Skeletal muscle tissue (tissue), 4 donors: ENCODE data around the gene ACTR3. TPM values are rescaled to one million over a fixed set of nuclear protein-coding genes. Genes with fewer than 3 reads are reported as not detected.

ENCODE experiments used
- H3K27ac ChIP-seq: one replicate; pipeline ENCODE4 v1.7.0; 2013; ENCODE audit warnings: mild to moderate bottlenecking, low read depth, low read length, inconsistent platforms
- H3K27me3 ChIP-seq, 3 donors: one replicate each; pipeline ENCODE4 v1.7.0; 2013; ENCODE audit warnings: low read length in 3 of 3; ENCODE audit not compliant: control insufficient read depth in 3 of 3, insufficient read depth in 3 of 3
- H3K36me3 ChIP-seq, 3 donors: one replicate each; pipeline ENCODE4 v1.7.0; 2013; ENCODE audit warnings: low read length in 3 of 3; ENCODE audit not compliant: control insufficient read depth in 3 of 3, insufficient read depth in 3 of 3
- H3K4me1 ChIP-seq, 3 donors: one replicate each; pipeline ENCODE4 v1.7.0; 2013; ENCODE audit warnings: low read length in 3 of 3, mild to moderate bottlenecking in 3 of 3; ENCODE audit not compliant: control insufficient read depth in 3 of 3, insufficient read depth in 3 of 3
- H3K4me3 ChIP-seq, 3 donors: one replicate each; pipeline ENCODE4 v1.7.0; 2013; ENCODE audit warnings: low read length in 3 of 3
- H3K9ac ChIP-seq, 3 donors: one replicate each; pipeline ENCODE4 v1.7.0; 2013; ENCODE audit warnings: low read length in 3 of 3, mild to moderate bottlenecking in 3 of 3, moderate library complexity in 2 of 3, low read depth in 1 of 3
- H3K9me3 ChIP-seq, 3 donors: one replicate each; pipeline ENCODE4 v1.7.0; 2013; ENCODE audit warnings: low read length in 3 of 3; ENCODE audit not compliant: control insufficient read depth in 3 of 3
- total RNA-seq: library from RNA; depleted of rRNA; stranded (reverse); fragments of >200 nt; gene quantifications from one replicate; pipeline ENCODE4 v1.2.3, GENCODE V29; 2014
- donor health status: Osteomylitis.

Gene ACTR3
- total RNA-seq, 1 donor from 2014 or later = 40.7 TPM

GRCh38 chr2:113873867-113874266 is 16.0 kb upstream of the ACTR3 start:
- Histone ChIP-seq H3K36me3 (no peaks in the 10 kb centered on the region), H3K27ac (no peak overlapping the region), H3K4me3 (no peak overlapping the region), H3K9ac (no peak overlapping the region), H3K27me3 (peaks cover 0 to 8% (median 3%) of the 10 kb centered on the region in 3 donors), H3K9me3 (no peaks in the 10 kb centered on the region), H3K4me1 (peaks cover 0 to 6% (median 0%) of the 10 kb centered on the region in 3 donors)

GRCh38 chr2:113875135-113875534 is 14.8 kb upstream of the ACTR3 start:
- Histone ChIP-seq H3K27me3 (peaks cover 0 to 7% (median 3%) of the 10 kb centered on the region in 3 donors), H3K27ac (no peak overlapping the region), H3K4me1 (peaks cover 0 to 6% (median 0%) of the 10 kb centered on the region in 3 donors), H3K36me3 (no peaks in the 10 kb centered on the region), H3K9me3 (no peaks in the 10 kb centered on the region), H3K4me3 (no peak overlapping the region), H3K9ac (no peak overlapping the region)

GRCh38 chr2:113876503-113877387 is 13.1 kb upstream of the ACTR3 start:
- peaks cover 0 to 7% (median 0%) of the 10 kb centered on the region in 3 donors for H3K27me3 ChIP-seq
- no peak overlapping the region for H3K4me3 ChIP-seq
- no peak overlapping the region for H3K9ac ChIP-seq
- H3K36me3 ChIP-seq = no peaks in the 10 kb centered on the region
- no peaks in the 10 kb centered on the region for H3K9me3 ChIP-seq
- H3K4me1 ChIP-seq = peaks cover 0 to 6% (median 0%) of the 10 kb centered on the region in 3 donors
- no peak overlapping the region for H3K27ac ChIP-seq

- Histone ChIP-seq H3K4me3 (no peak overlapping the region), H3K36me3 (no peaks in the 10 kb centered on the region), H3K4me1 (peaks cover 0 to 6% (median 0%) of the 10 kb centered on the region in 3 donors), H3K9me3 (no peaks in the 10 kb centered on the region), H3K9ac (no peak overlapping the region), H3K27ac (no peak overlapping the region), H3K27me3 (peaks cover 0 to 4% (median 0%) of the 10 kb centered on the region in 3 donors)
Measured at GRCh38 chr2:113877711-113878598, 11.9 kb upstream of the ACTR3 start.

- H3K4me1 ChIP-seq = peaks cover 0 to 6% (median 0%) of the 10 kb centered on the region in 3 donors
- no peaks in the 10 kb centered on the region for H3K36me3 ChIP-seq
- no peak overlapping the region for H3K27ac ChIP-seq
- peaks cover 0 to 4% (median 0%) of the 10 kb centered on the region in 3 donors for H3K27me3 ChIP-seq
- no peak overlapping the region for H3K9ac ChIP-seq
- H3K9me3 ChIP-seq = no peaks in the 10 kb centered on the region
- H3K4me3 ChIP-seq = no peak overlapping the region
Measured at GRCh38 chr2:113878743-113879142, 11.1 kb upstream of the ACTR3 start.

GRCh38 chr2:113879457-113879856 is 10.4 kb upstream of the ACTR3 start:
- Histone ChIP-seq H3K9me3 (no peaks in the 10 kb centered on the region), H3K36me3 (no peaks in the 10 kb centered on the region), H3K9ac (no peak overlapping the region), H3K4me3 (no peak overlapping the region), H3K4me1 (peaks cover 0 to 6% (median 0%) of the 10 kb centered on the region in 3 donors), H3K27me3 (peaks cover 0 to 4% (median 0%) of the 10 kb centered on the region in 3 donors), H3K27ac (no peak overlapping the region)

- H3K4me3 ChIP-seq = no peak overlapping the region
- H3K9ac ChIP-seq = no peak overlapping the region
- H3K9me3 ChIP-seq = no peaks in the 10 kb centered on the region
- no peaks in the 10 kb centered on the region for H3K36me3 ChIP-seq
- peak overlapping the region; percentile 39 for H3K27ac ChIP-seq
- H3K4me1 ChIP-seq = peaks cover 6 to 23% (median 7%) of the 10 kb centered on the region in 3 donors
- H3K27me3 ChIP-seq = no peaks in the 10 kb centered on the region
Measured at GRCh38 chr2:113886479-113887008, 3.3 kb upstream of the ACTR3 start.

- H3K9me3 ChIP-seq = no peaks in the 10 kb centered on the region
- H3K27me3 ChIP-seq = no peaks in the 10 kb centered on the region
- peak overlapping the region; percentile 39 for H3K27ac ChIP-seq
- no peak overlapping the region for H3K9ac ChIP-seq
- H3K4me3 ChIP-seq = no peak overlapping the region
- H3K4me1 ChIP-seq = peaks cover 9 to 26% (median 13%) of the 10 kb centered on the region in 3 donors
- H3K36me3 ChIP-seq = no peaks in the 10 kb centered on the region
Measured at GRCh38 chr2:113887009-113887792, 2.7 kb upstream of the ACTR3 start.
